ENCODE results near the gene MIPEP. TPM values are rescaled to one million over a fixed set of nuclear protein-coding genes. Genes with fewer than 3 reads are reported as not detected.

MIPEP gene
- total RNA-seq, 1 experiment from 2014 or later = 18.6 TPM

DNA sequence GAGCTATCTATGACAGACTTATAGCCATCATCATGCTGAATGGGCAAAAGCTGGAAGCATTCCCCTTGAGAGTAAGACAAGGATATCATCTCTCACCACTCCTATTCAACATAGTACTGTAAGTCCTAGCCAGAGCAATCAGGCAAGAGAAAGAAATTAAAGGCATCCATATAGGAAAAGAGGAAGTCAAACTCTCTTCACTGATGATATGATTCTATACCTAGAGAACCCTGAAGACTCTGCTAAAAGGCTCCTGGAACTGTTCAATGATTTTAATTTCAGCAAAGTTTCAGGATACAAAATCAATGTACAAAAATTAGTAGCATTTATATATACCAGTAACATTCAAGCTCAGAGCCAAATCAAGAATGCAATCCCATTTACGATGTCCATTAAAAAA, 29.8 kb upstream of the MIPEP start:
- Histone ChIP-seq H3K27ac (no peak overlapping the region), H3K9me2 (ENCODE audit: insufficient read depth) (no peaks in the 10 kb centered on the region), H3K4me1 (replicated peaks; ENCODE audit: insufficient read depth) (0 out of 2 replicates have a peak, but pooled peaks cover 6% of the 10 kb centered on the region), H3K79me2 (ENCODE audit: low read depth) (no peaks in the 10 kb centered on the region), H3K9me3 (ENCODE audit: insufficient read depth, low read depth) (no peaks in the 10 kb centered on the region), H3F3A (ENCODE audit: insufficient read depth, low read depth) (no peaks in the 10 kb centered on the region), H2AFZ (no peak overlapping the region), H3K36me3 (ENCODE audit: low read depth) (no peaks in the 10 kb centered on the region), H3K4me3 (no peak overlapping the region), H3K4me2 (no peak overlapping the region), H3K27me3 (ENCODE audit: insufficient read depth, low read depth) (peaks cover 7% of the 10 kb centered on the region; the same call in 1 of the 2 replicates), H4K20me1 (ENCODE audit: insufficient read depth) (no peaks in the 10 kb centered on the region)
- ChIA-PET CTCF (no interaction called here), POLR2A (ENCODE audit: unreplicated experiment) (no interaction called here)
- DNase-seq = no peak
- no TSS peak for BruUV-seq (replicated peaks)
- intact Hi-C loops (cut with micrococcal nuclease; ENCODE audit: unreplicated experiment) = no loop called here
- TF ChIP-seq, protein P1, sequence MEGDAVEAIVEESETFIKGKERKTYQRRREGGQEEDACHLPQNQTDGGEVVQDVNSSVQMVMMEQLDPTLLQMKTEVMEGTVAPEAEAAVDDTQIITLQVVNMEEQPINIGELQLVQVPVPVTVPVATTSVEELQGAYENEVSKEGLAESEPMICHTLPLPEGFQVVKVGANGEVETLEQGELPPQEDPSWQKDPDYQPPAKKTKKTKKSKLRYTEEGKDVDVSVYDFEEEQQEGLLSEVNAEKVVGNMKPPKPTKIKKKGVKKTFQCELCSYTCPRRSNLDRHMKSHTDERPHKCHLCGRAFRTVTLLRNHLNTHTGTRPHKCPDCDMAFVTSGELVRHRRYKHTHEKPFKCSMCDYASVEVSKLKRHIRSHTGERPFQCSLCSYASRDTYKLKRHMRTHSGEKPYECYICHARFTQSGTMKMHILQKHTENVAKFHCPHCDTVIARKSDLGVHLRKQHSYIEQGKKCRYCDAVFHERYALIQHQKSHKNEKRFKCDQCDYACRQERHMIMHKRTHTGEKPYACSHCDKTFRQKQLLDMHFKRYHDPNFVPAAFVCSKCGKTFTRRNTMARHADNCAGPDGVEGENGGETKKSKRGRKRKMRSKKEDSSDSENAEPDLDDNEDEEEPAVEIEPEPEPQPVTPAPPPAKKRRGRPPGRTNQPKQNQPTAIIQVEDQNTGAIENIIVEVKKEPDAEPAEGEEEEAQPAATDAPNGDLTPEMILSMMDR (conservative IDR thresholded peaks at IDR 0.05) = no peak
- TF ChIP-seq EZH2 (IDR thresholded peaks at IDR 0.05; ENCODE audit: low read depth) = no peak

DNA sequence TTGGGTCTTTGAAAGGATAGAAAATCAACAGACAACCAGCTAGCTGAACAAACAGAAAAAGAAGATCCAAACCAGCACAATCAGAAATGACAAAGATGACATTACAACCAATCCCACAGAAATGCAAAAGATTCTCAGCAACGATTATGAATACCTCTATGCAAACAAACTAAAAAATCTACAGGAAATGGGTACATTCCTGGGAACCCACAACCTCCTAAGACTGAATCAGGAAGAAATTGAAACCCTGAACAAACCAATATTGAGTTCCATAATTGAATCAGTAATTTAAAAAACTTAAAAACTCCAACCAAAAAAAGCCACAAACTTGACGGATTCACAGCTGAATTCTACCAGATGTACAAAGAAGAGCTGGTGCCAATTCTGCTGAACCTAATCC, 29.0 kb upstream of the MIPEP start:
- no peak for DNase-seq
- no TSS peak for BruUV-seq (replicated peaks)
- CTCF ChIA-PET = no interaction called here

DNA sequence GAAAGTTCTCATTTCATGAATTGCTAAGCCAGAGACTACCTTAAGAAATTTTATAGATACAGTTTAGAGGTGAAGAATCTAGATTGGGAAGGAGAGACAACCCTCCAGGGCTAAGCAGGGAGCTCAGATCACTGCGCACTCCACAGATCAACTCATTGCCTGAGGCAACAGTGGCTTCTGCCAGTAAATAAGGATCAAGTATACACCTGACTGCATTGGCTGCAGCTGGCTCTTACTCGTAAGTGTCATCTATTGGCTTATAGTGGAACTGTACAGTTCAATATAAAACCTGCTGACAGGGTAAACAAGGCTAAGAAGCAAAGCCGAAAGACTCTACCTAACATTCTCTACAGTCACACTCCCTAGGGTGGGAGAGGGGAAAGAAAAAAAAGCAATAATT, 26.1 kb upstream of the MIPEP start:
- Histone ChIP-seq H3K9me2 (ENCODE audit: insufficient read depth) (no peaks in the 10 kb centered on the region), H3K4me1 (replicated peaks; ENCODE audit: insufficient read depth) (0 out of 2 replicates have a peak, but pooled peaks cover 6% of the 10 kb centered on the region), H3K36me3 (ENCODE audit: low read depth) (no peaks in the 10 kb centered on the region), H2AFZ (no peak overlapping the region), H4K20me1 (ENCODE audit: insufficient read depth) (no peaks in the 10 kb centered on the region), H3F3A (ENCODE audit: insufficient read depth, low read depth) (no peaks in the 10 kb centered on the region), H3K27me3 (ENCODE audit: insufficient read depth, low read depth) (peaks cover 7% of the 10 kb centered on the region; the same call in 1 of the 2 replicates), H3K79me2 (ENCODE audit: low read depth) (no peaks in the 10 kb centered on the region), H3K9me3 (ENCODE audit: insufficient read depth, low read depth) (no peaks in the 10 kb centered on the region), H3K4me3 (no peak overlapping the region), H3K27ac (no peak overlapping the region), H3K4me2 (no peak overlapping the region)
- ChIA-PET POLR2A (ENCODE audit: unreplicated experiment) (no interaction called here), CTCF (no interaction called here)
- peak; percentile 39 to 62 for DNase-seq
- no TSS peak for BruUV-seq (replicated peaks)
- intact Hi-C loops (cut with micrococcal nuclease; ENCODE audit: unreplicated experiment) = no loop called here
- no peak for TF ChIP-seq EZH2 (IDR thresholded peaks at IDR 0.05; ENCODE audit: low read depth)
- TF ChIP-seq, protein P1 (conservative IDR thresholded peaks at IDR 0.05) = peak; percentile 51; the same call in 1 of the 2 replicates

More for the DNA sequence above, 29.0 kb upstream of the MIPEP start:
- H3K79me2 ChIP-seq (ENCODE audit: low read depth) = no peaks in the 10 kb centered on the region
- H4K20me1 ChIP-seq (ENCODE audit: insufficient read depth) = no peaks in the 10 kb centered on the region
- 0 out of 2 replicates have a peak, but pooled peaks cover 6% of the 10 kb centered on the region for H3K4me1 ChIP-seq (replicated peaks; ENCODE audit: insufficient read depth)
- H3K27ac ChIP-seq = no peak overlapping the region
- no peaks in the 10 kb centered on the region for H3F3A ChIP-seq (ENCODE audit: insufficient read depth, low read depth)
- H3K4me3 ChIP-seq = no peak overlapping the region
- no peak overlapping the region for H3K4me2 ChIP-seq
- peaks cover 7% of the 10 kb centered on the region; the same call in 1 of the 2 replicates for H3K27me3 ChIP-seq (ENCODE audit: insufficient read depth, low read depth)
- TF ChIP-seq, protein P1 (conservative IDR thresholded peaks at IDR 0.05) = no peak
- TF ChIP-seq EZH2 (IDR thresholded peaks at IDR 0.05; ENCODE audit: low read depth) = no peak
- H3K9me2 ChIP-seq (ENCODE audit: insufficient read depth) = no peaks in the 10 kb centered on the region
- H2AFZ ChIP-seq = no peak overlapping the region
- POLR2A ChIA-PET (ENCODE audit: unreplicated experiment) = no interaction called here
- H3K36me3 ChIP-seq (ENCODE audit: low read depth) = no peaks in the 10 kb centered on the region
- intact Hi-C loops (cut with micrococcal nuclease; ENCODE audit: unreplicated experiment) = no loop called here
- H3K9me3 ChIP-seq (ENCODE audit: insufficient read depth, low read depth) = no peaks in the 10 kb centered on the region

Data from PC-9 (cell line).